ENCODE data around the gene COL25A1.

GRCh38 chr4:109323348-109323747 lies 20.9 kb upstream of the COL25A1 start:
- no peak for TF ChIP-seq CTCF (conservative IDR thresholded peaks at IDR 0.05; ENCODE audit: low read depth, low read length)
- TF ChIP-seq EZH2 (IDR thresholded peaks at IDR 0.05; ENCODE audit: borderline replicate concordance, low read depth, low read length, poor library complexity, severe bottlenecking) = no peak
